Activated CD4-positive, alpha-beta T cell treated with anti-CD3 and anti-CD28 coated beads, Interleukin-2, amount 10 ng/mL, durations not matched to agents 7 days and 5 days (primary cell): Measurements from ENCODE around the gene ZNF283. TPM values are rescaled to one million over a fixed set of nuclear protein-coding genes. Genes with fewer than 3 reads are reported as not detected.

ENCODE experiments used
- total RNA-seq, 2 experiments: library from RNA; stranded (reverse); gene quantifications; one replicate each; pipeline ENCODE4 v1.2.3, GENCODE V29; 2021

The ZNF283 gene
- total RNA-seq, 2 experiments from 2014 or later: 6.1 to 7.4 TPM

Other genes with a start within 250 kb of the ZNF283 start
- 1 to 10 TPM; 9.0 to 9.7 TPM for gene IRGQ, start 231.2 kb upstream of the ZNF283 start, total RNA-seq
- gene ZNF576, start 230.7 kb upstream of the ZNF283 start, total RNA-seq: 10 to 100 TPM; 14.1 to 14.9 TPM
- gene SRRM5, start 215.2 kb upstream of the ZNF283 start, total RNA-seq: under 1 TPM; 0.50 to 0.79 TPM
- 10 to 100 TPM; 24.5 to 30.5 TPM for gene ZNF428, start 207.7 kb upstream of the ZNF283 start, total RNA-seq
- under 1 TPM; 0.12 to 0.20 TPM for gene CADM4, start 187.5 kb upstream of the ZNF283 start, total RNA-seq
- 10 to 100 TPM; 10.3 TPM for gene PLAUR, start 157.2 kb upstream of the ZNF283 start, total RNA-seq
- not detected for gene IRGC, start 111.2 kb upstream of the ZNF283 start, total RNA-seq
- 10 to 100 TPM; 69.1 to 71.0 TPM for gene SMG9, start 72.4 kb upstream of the ZNF283 start, total RNA-seq
- 10 to 100 TPM; 31.9 to 34.5 TPM for gene KCNN4, start 46.3 kb upstream of the ZNF283 start, total RNA-seq
- under 1 TPM; 0.62 to 0.79 TPM for gene LYPD5, start 24.9 kb upstream of the ZNF283 start, total RNA-seq
- 1 to 10 TPM in 1 of 2 experiments, under 1 TPM in 1; 0.98 to 1.3 TPM for gene ZNF404, start 56.6 kb downstream of the ZNF283 start, total RNA-seq
- gene ZNF45, start 108.0 kb downstream of the ZNF283 start, total RNA-seq: 10 to 100 TPM; 17.0 to 17.1 TPM
- 1 to 10 TPM in 1 of 2 experiments, under 1 TPM in 1; 0.99 to 1.0 TPM for gene ZNF221, start 123.9 kb downstream of the ZNF283 start, total RNA-seq
- gene ZNF155, start 156.9 kb downstream of the ZNF283 start, total RNA-seq: 1 to 10 TPM; 6.3 to 6.6 TPM
- gene ZNF230, start 175.6 kb downstream of the ZNF283 start, total RNA-seq: 1 to 10 TPM; 4.5 to 5.5 TPM
- 1 to 10 TPM; 2.8 to 3.7 TPM for gene ZNF222, start 198.1 kb downstream of the ZNF283 start, total RNA-seq
- under 1 TPM in 1 of 2 experiments, not detected in 1; 0.25 TPM for gene ZNF223, start 224.7 kb downstream of the ZNF283 start, total RNA-seq
- 1 to 10 TPM; 2.1 to 2.2 TPM for gene ZNF284, start 244.8 kb downstream of the ZNF283 start, total RNA-seq